Activated T-cell treated with anti-CD3 and anti-CD28 coated beads for 1 hour (primary cell): ENCODE results near the gene PRKCI.
"Not testable (repeated sequence)": the region's sequence is repeated elsewhere in the genome, so short reads cannot be mapped to it uniquely, and the experiment has no call there.

ENCODE experiments used
- DNase-seq: peaks from one replicate; pipeline ENCODE4 v3.0.0-alpha.2; 2020; ENCODE audit warnings: low read depth

PRKCI gene

GRCh38 chr3:170225166-170225565, 2.9 kb downstream of the PRKCI start:
- DNase-seq, result no peak

- no peak for DNase-seq
Measured at GRCh38 chr3:170226426-170226960, 4.3 kb downstream of the PRKCI start.

GRCh38 chr3:170228093-170228766, 6.0 kb downstream of the PRKCI start:
- no peak for DNase-seq

DNA sequence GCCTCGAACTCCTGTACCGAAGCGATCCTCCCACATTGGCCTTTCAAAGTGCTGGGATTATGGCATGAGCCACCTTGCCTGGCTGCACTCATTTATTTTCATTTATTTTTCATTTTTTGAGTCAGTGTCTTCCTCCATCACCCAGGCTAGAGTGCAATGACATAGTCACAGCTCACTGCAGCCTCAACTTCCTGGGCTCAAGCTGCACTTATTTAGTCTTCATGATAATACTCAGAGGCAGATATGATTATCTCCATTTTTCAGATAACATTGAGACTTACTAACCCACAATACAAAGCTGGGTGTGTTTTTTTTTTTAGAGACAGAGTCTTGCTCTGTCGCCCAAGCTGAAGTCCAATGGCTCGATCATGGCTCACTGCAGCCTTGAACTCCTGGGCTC, 10.0 kb downstream of the PRKCI start:
- DNase-seq, result no peak

- DNase-seq, result no peak
Measured at GRCh38 chr3:170233530-170233929, 11.3 kb downstream of the PRKCI start.

DNA sequence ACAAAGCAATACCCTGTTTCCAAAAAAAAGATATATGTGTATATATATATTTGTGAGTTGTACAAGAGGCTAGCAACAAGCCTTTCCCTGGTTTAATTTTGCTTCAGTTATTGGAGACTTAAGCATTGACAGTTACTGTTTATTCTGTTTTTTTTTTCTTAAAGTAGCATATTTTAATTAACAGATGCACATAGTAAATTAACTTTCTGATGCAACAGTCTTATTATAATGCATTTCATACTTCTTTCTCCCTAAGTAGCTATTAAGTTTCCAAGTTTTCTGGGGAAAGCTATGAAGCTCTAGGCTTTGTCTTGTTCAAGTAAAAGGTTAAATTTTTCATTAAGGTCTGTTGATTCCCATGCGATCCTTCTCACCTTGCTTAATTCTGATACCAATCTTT, 17.9 kb downstream of the PRKCI start:
- DNase-seq, result no peak

DNA sequence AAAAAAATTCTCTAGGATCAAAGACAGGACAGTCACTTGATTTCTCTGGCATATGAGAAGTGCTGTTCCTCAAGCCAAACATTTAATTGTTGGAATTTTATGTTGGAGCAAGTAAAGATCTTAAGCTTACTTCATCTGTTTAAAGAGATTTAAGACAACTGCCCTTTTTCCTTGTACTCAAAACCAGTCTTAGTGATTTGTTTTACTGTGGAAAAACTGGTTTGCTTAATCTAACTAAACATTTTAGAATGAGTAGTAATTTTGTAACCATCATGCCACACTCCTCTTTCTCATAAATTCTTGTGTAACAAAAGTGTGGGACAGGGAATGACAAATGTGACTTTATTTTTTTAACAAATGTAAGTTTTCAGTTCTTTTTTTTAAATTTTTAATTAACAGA, 18.4 kb downstream of the PRKCI start:
- no peak for DNase-seq

GRCh38 chr3:170244576-170244975, 22.4 kb downstream of the PRKCI start:
- no peak for DNase-seq

GRCh38 chr3:170247875-170248274, 25.7 kb downstream of the PRKCI start:
- no peak for DNase-seq

- no peak for DNase-seq
Measured at GRCh38 chr3:170256597-170256996, 34.4 kb downstream of the PRKCI start.

GRCh38 chr3:170257145-170257544, 34.9 kb downstream of the PRKCI start:
- DNase-seq, result no peak

DNA sequence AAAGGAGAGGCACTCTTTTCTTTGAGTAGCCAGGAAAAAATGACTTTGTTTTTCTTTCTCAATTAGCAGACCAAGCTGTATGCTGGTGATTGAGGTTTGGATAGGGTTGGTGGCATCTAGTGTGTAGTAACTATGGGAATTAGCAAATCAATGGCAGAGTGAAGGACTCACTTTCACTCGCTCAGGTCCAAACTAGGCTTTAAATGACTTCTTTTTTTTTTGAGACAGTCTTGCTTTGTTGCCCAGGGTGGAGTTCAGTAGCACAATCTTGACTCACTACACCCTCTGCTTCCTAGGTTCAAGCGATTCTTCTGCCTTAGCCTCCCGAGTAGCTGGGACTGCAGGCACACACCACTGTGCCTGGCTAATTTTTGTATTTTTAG, 35.9 kb downstream of the PRKCI start:
- DNase-seq, result no peak

GRCh38 chr3:170259907-170260306, 37.7 kb downstream of the PRKCI start:
- no peak for DNase-seq

DNA sequence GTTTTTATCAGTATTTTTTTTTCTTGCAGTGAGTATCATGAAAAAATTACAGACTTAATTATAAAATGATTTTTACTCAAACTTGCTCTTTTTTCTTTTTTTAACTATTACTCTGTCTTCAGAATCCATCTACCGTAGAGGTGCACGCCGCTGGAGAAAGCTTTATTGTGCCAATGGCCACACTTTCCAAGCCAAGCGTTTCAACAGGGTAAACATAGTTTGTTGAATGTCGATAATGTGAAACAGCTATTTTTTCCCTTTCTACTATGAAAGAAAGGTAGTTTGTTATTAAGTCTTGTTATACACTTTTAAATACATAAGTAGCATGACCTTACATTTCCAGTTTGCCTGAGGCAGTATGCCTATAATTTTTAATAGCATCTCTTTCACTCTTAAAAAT, 45.6 kb downstream of the PRKCI start:
- no peak for DNase-seq

DNA sequence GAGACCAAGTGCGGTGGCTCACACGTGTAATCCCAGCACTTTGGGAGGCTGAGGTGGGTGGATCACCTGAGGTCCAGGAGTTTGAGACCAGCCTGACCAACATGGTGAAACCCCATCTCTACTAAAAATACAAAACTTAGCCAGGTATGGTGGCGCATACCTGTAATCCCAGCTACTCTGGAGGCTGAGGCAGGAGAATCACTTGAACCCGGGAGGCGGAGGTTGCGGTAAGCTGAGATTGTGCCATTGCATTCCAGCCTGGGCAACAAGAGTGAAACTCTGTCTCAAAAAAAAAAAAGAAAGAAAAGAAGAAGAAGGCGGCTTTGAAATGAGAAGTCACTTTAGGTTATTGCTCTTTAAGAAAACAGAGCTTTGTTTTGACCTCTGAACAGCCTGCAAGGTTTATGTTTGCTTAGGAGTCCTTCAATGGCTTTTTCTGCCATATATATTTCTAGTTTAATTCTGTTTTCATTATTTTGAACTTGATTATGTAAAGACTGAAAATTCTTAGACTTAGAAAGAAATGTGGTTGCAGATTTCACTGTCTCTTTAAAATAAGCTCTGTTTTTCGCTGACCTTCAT, 47.5 kb downstream of the PRKCI start:
- DNase-seq, result not testable (repeated sequence)

- no peak for DNase-seq
Measured at GRCh38 chr3:170270282-170270881, 48.2 kb downstream of the PRKCI start.

- DNase-seq, result no peak
Measured at GRCh38 chr3:170274641-170275040, 52.4 kb downstream of the PRKCI start.

- DNase-seq, result no peak
Measured at GRCh38 chr3:170275832-170276231, 53.6 kb downstream of the PRKCI start.

DNA sequence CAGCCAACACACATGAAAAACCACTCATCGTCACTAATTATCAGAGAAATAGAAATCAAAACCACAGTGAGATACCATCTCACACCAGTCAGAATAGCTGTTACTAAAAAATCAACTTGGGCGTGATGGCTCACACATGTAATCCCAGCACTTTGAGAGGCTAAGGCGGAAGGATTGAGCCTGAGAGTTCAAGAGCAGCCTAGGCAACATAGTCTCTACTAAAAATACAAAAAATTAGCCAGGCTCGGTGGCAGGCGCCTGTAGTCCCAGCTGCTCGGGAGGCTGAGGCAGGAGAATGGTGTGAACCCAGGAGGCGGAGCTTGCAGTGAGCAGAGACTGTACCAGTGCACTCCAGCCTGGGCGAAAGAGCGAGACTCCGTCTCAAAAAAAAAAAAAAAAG, 55.1 kb downstream of the PRKCI start:
- not testable (repeated sequence) for DNase-seq

GRCh38 chr3:170277833-170278580, 55.8 kb downstream of the PRKCI start:
- DNase-seq, result no peak

DNA sequence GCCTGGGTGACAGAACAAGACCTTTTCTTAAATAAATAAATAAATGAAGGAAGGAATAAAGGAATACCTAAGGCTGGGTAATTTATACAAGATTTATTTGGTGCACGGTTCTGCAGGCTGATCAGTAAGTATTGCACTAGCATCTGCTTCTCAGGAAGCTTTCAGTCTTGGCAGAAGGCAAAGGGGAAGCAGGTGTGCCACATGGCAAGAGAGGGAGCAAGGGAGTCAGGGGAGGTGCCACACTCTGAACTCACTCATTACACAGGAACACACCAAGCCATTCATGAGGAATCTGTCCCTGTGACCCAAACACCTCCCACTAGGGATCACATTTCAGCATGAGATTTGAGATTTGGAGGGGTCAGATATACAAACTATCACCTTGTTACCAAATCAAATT, 56.4 kb downstream of the PRKCI start:
- DNase-seq, result no peak

- DNase-seq, result no peak
Measured at GRCh38 chr3:170290194-170290593, 68.0 kb downstream of the PRKCI start.

DNA sequence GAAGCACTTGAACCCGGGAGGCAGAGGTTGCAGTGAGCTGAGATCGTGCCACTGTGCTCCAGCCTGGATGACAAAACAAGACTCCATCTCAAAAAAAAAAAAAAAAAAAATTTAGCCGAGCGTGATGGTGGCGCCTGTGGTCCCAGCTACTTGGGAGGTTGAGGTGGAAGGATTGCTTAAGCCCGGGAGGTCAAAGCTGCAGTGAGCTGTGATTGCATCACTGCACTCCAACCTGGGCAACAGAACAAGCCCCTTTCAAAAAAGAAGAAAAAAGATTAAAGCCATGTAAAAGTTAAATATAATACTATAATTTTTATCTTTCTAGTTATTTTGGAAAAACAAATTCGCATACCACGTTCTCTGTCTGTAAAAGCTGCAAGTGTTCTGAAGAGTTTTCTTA, 73.4 kb downstream of the PRKCI start:
- DNase-seq, result no peak
